GM19438 (cell line): ENCODE results near the gene RXRA.

Source experiments
- ATAC-seq: cut with Tn5 transposase; IDR thresholded peaks from one replicate; pipeline ENCODE4 v1.9.1; 2021; ENCODE audit warnings: low read depth; ENCODE audit not compliant: unreplicated experiment

The RXRA gene

GRCh38 chr9:134458207-134459108, 132.2 kb downstream of the RXRA start:
- ATAC-seq: no peak

- ATAC-seq: no peak
Observed at GRCh38 chr9:134459164-134459563, 132.9 kb downstream of the RXRA start.

GRCh38 chr9:134459573-134459972, 133.3 kb downstream of the RXRA start:
- no peak for ATAC-seq

GRCh38 chr9:134460206-134460605, 134.0 kb downstream of the RXRA start:
- no peak for ATAC-seq

GRCh38 chr9:134460896-134461295, 134.6 kb downstream of the RXRA start:
- ATAC-seq: no peak

- ATAC-seq: no peak
Observed at GRCh38 chr9:134461426-134461982, 135.2 kb downstream of the RXRA start.

GRCh38 chr9:134462318-134462717, 136.1 kb downstream of the RXRA start:
- no peak for ATAC-seq

GRCh38 chr9:134463280-134463679, 137.0 kb downstream of the RXRA start:
- no peak for ATAC-seq

GRCh38 chr9:134466869-134467616, 140.8 kb downstream of the RXRA start:
- ATAC-seq: no peak

GRCh38 chr9:134468358-134468757, 142.1 kb downstream of the RXRA start:
- ATAC-seq: no peak

GRCh38 chr9:134469041-134469875, 143.0 kb downstream of the RXRA start:
- ATAC-seq: no peak

- ATAC-seq: no peak
Observed at GRCh38 chr9:134472256-134472655, 146.0 kb downstream of the RXRA start.

- no peak for ATAC-seq
Observed at GRCh38 chr9:134473141-134474054, 147.1 kb downstream of the RXRA start.

- no peak for ATAC-seq
Observed at GRCh38 chr9:134474055-134474370, 147.8 kb downstream of the RXRA start.

GRCh38 chr9:134475011-134475790, 148.9 kb downstream of the RXRA start:
- no peak for ATAC-seq

GRCh38 chr9:134476272-134476941, 150.2 kb downstream of the RXRA start:
- ATAC-seq: no peak

GRCh38 chr9:134476942-134477335, 150.7 kb downstream of the RXRA start:
- no peak for ATAC-seq

- no peak for ATAC-seq
Observed at GRCh38 chr9:134477342-134477925, 151.2 kb downstream of the RXRA start.
